GM19328 (cell line): ENCODE data around the gene CCNI2.
"Not testable (repeated sequence)": the region's sequence is repeated elsewhere in the genome, so short reads cannot be mapped to it uniquely, and the experiment has no call there.

Experiments used
- ATAC-seq: cut with Tn5 transposase; IDR thresholded peaks from one replicate; pipeline ENCODE4 v1.9.1; 2021; ENCODE audit warnings: mild to moderate bottlenecking, moderate library complexity; ENCODE audit not compliant: unreplicated experiment

Gene CCNI2

GRCh38 chr5:132779961-132780360, 32.7 kb downstream of the CCNI2 start:
- no peak for ATAC-seq

DNA sequence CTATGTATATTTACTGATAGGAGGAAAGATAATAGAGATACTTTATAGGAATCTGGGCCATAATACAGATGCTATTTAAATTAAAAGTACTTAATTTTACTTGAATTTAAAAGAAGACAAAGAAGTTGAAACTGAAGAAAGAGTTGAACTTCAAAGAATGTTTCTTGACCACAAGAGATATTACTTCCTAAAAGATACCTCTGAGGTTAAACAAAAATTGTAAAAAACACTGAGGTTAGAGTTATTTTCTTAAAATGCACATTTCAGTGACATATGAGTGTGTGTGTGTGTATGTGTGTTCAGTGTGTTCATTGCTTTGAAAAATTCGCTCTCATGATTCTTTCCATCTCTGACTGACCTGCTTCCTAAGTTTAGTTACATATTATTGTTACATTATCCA, 33.4 kb downstream of the CCNI2 start:
- no peak for ATAC-seq

- no peak for ATAC-seq
These were observed 33.8 kb downstream of the CCNI2 start for GRCh38 chr5:132781029-132781428.

DNA sequence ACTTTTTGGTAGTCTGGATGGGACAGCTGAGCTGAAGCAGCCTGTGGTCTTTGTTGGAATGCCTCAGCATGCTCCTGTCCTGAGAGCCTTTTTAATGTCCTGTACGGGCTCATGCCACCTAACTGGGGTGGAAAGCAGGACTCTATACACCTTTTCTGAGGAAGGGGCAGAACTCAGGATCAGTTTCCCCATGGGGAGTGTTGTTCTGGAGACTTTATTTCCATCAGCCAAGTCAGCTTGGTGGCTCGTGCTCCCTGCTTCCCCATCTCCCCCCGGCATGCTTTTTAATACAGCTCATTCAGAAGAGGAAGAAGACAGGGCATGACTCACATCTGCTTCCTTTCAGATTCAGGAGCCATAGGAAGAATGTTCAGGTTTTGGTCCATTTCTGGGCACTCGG, 34.9 kb downstream of the CCNI2 start:
- ATAC-seq, result no peak

DNA sequence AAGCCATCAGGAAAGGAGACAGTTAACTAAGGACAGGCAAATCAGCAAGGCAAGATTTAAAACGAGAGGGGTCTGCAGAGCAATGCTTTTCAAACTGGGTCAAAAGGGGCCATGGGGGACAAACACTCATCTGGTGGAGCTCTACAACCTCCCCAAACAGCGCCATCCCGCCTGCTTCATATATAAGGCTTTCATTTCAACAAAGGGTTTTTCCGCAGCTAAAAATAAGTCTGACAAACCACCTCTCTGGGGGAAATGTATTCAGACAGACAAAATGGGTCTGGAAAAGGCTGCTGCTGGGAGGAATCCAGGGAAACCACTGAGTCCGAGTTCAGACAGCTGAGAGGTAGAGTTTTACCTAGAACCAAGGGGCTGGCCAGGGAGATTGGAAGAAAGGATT, 38.1 kb downstream of the CCNI2 start:
- no peak for ATAC-seq

- no peak for ATAC-seq
These were observed 38.6 kb downstream of the CCNI2 start for GRCh38 chr5:132785864-132786263.

- ATAC-seq, result no peak
These were observed 39.9 kb downstream of the CCNI2 start for GRCh38 chr5:132787076-132787475.

DNA sequence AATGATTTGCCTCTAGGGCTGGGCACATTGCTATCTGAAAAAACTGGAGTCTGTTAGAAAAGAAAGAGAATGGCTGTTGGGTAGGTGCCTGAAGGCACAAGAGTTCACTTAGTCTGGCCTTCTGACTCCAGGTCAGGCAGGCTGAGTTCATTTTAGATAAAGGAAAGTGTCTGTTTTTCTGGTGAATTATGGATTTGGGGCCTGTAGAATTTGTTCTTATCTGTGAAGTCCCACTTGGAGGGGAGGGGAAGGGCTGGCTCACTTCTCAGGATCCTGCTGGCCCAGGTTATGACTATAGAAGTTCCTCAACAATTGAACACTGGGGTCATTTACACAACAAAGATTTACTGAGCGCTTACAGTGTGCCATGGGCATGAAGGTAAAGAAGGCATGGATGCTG, 41.3 kb downstream of the CCNI2 start:
- no peak for ATAC-seq

- no peak for ATAC-seq
These were observed 42.0 kb downstream of the CCNI2 start for GRCh38 chr5:132788990-132789886.

- ATAC-seq, result no peak
These were observed 43.1 kb downstream of the CCNI2 start for GRCh38 chr5:132790201-132790865.

GRCh38 chr5:132791026-132791425, 43.8 kb downstream of the CCNI2 start:
- no peak for ATAC-seq

- no peak for ATAC-seq
These were observed 50.4 kb downstream of the CCNI2 start for GRCh38 chr5:132797651-132798050.

GRCh38 chr5:132799392-132799791, 52.2 kb downstream of the CCNI2 start:
- no peak for ATAC-seq

DNA sequence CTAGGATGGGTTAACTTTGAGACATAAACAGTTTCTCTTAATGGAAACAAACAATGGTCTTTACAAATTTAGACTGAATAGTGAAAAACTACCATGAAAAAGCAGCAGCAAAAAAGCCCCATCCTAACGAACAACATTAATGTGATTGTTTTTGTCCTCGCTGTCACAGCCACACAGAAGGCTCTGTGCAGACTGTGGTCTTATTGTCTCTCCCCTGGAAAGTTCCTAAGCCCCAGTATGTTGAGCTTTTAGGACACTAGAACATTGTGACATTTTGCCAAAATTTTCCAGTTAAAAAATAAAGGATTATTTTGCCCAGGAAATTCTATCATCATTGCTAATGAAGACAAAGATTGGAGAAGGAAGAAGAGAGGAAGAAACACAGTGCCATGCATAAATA, 53.3 kb downstream of the CCNI2 start:
- ATAC-seq, result no peak

GRCh38 chr5:132802044-132802684, 54.9 kb downstream of the CCNI2 start:
- no peak for ATAC-seq

DNA sequence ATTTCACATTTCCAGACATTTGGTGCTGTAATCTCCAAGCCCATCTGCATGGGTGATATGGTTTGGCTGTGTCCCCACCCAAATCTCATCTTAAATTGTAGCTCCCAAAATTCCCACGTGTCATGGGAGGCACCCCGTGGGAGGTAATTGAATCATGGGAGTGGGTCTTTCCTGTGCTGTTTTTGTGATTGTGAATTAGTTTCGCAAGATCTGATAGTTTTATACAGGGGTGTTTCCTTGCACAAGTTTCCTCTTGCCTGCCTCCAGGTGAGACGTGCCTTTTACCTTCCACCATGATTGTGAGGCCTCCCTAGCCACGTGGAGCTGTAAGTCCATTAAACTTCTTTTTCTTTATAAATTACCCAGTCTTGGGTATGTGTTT, 55.5 kb downstream of the CCNI2 start:
- ATAC-seq, result not testable (repeated sequence)
